PC-3 (cell line): ENCODE measurements around the gene DUSP5. TPM values are rescaled to one million over a fixed set of nuclear protein-coding genes. Genes with fewer than 3 reads are reported as not detected.

ENCODE experiments used
- ATAC-seq: fragments of 200-7000 bp; cut with Tn5 transposase; 2 replicates; pipeline ENCODE4 v1.9.1; 2020; ENCODE audit warnings: mild to moderate bottlenecking, moderate library complexity
- BruUV-seq: library from RNA; stranded (reverse); fragments of 400-500 nt; replicated peaks from 2 replicates; lab custom pipeline; 2021; lab: Mats Ljungman, UMichigan
- CTCF ChIA-PET: fragments of 300-600 bp; sonication (Branson Sonifier 250); formaldehyde crosslinking; loops from one replicate; lab custom pipeline; 2022; ENCODE audit warnings: antibody characterized with exemption; lab: Charles Lee
- POLR2A ChIA-PET: fragments of 300-600 bp; sonication (Branson Sonifier 250); formaldehyde crosslinking; loops from one replicate; lab custom pipeline; 2022; ENCODE audit warnings: antibody characterized with exemption; ENCODE audit not compliant: unreplicated experiment; lab: Charles Lee
- DNase-seq: peaks from one replicate; pipeline ENCODE4 v3.0.0-alpha.2; 2015
- H2AFZ ChIP-seq: fragments of 300-600 bp; sonication (generic); 2 replicates; pipeline ENCODE4 v1.6.0; 2016; ENCODE audit warnings: antibody characterized with exemption, low read length
- H3F3A ChIP-seq: fragments of 300-600 bp; sonication (generic); one replicate; pipeline ENCODE4 v1.6.0; 2017; ENCODE audit warnings: antibody characterized with exemption, low read length, control low read depth, mild to moderate bottlenecking; ENCODE audit not compliant: unreplicated experiment
- H3K27ac ChIP-seq: fragments of 300-600 bp; sonication (generic); 2 replicates; pipeline ENCODE4 v1.5.1; 2016; ENCODE audit warnings: mild to moderate bottlenecking, low read length
- H3K27me3 ChIP-seq: fragments of 300-600 bp; sonication (generic); 2 replicates; pipeline ENCODE4 v1.6.1; 2016; ENCODE audit warnings: low read length, mixed read lengths
- H3K36me3 ChIP-seq: fragments of 300-600 bp; sonication (generic); 2 replicates; pipeline ENCODE4 v1.6.1; 2016; ENCODE audit warnings: low read depth, mixed run types, low read length, mixed read lengths
- H3K4me1 ChIP-seq: fragments of 300-600 bp; sonication (generic); 2 replicates; pipeline ENCODE4 v1.5.1; 2016; ENCODE audit warnings: low read length; ENCODE audit not compliant: insufficient read depth
- H3K4me2 ChIP-seq: fragments of 300-600 bp; sonication (generic); 2 replicates; pipeline ENCODE4 v1.6.0; 2016; ENCODE audit warnings: low read length
- H3K4me3 ChIP-seq: fragments of 300-600 bp; sonication (generic); 2 replicates; pipeline ENCODE4 v1.5.1; 2016; ENCODE audit warnings: mild to moderate bottlenecking, low read length, mixed read lengths
- H3K79me2 ChIP-seq: fragments of 300-600 bp; sonication (generic); 2 replicates; pipeline ENCODE4 v1.6.1; 2017; ENCODE audit warnings: low read length, mixed read lengths
- H3K9ac ChIP-seq: fragments of 300-600 bp; sonication (generic); 2 replicates; pipeline ENCODE4 v1.6.0; 2016; ENCODE audit warnings: mild to moderate bottlenecking, low read length
- H3K9me2 ChIP-seq: fragments of 300-600 bp; sonication (generic); replicated peaks from 2 replicates; pipeline ENCODE4 v1.6.1; 2016; ENCODE audit warnings: mixed run types, low read length, mixed read lengths
- H3K9me3 ChIP-seq: fragments of 300-600 bp; sonication (generic); 2 replicates; pipeline ENCODE4 v1.6.1; 2016; ENCODE audit warnings: low read length, mixed read lengths
- H4K20me1 ChIP-seq: fragments of 300-600 bp; sonication (generic); 2 replicates; pipeline ENCODE4 v1.6.1; 2016; ENCODE audit warnings: low read length, mixed read lengths
- CTCF ChIP-seq: fragments of 300-600 bp; sonication (generic); conservative IDR thresholded peaks from 2 replicates; pipeline ENCODE4 v1.5.1; 2017; ENCODE audit warnings: antibody characterized with exemption, low read depth, mild to moderate bottlenecking, low read length
- EZH2 ChIP-seq: fragments of 300-600 bp; sonication (generic); IDR thresholded peaks from one replicate; pipeline ENCODE4 v1.6.1; 2017; ENCODE audit warnings: antibody characterized with exemption, mild to moderate bottlenecking, low read length; ENCODE audit not compliant: unreplicated experiment
- EZH2phosphoT487 ChIP-seq: fragments of 300-600 bp; sonication (generic); IDR thresholded peaks from 2 replicates; pipeline ENCODE4 v1.6.1; 2018; ENCODE audit warnings: mild to moderate bottlenecking, antibody characterized with exemption, low read length, borderline replicate concordance
- intact Hi-C: fragments of 100-400 bp; cut with micrococcal nuclease; formaldehyde crosslinking; loops from 2 replicates; pipeline ENCODE4 v1.9.0; 2023
- total RNA-seq: library from RNA; depleted of rRNA; stranded (reverse); fragments of >200 nt; gene quantifications from 2 replicates; pipeline ENCODE4 v1.2.3, GENCODE V29; 2014

DUSP5 gene
- total RNA-seq, 1 experiment from 2014 or later, result 206 TPM

DNA sequence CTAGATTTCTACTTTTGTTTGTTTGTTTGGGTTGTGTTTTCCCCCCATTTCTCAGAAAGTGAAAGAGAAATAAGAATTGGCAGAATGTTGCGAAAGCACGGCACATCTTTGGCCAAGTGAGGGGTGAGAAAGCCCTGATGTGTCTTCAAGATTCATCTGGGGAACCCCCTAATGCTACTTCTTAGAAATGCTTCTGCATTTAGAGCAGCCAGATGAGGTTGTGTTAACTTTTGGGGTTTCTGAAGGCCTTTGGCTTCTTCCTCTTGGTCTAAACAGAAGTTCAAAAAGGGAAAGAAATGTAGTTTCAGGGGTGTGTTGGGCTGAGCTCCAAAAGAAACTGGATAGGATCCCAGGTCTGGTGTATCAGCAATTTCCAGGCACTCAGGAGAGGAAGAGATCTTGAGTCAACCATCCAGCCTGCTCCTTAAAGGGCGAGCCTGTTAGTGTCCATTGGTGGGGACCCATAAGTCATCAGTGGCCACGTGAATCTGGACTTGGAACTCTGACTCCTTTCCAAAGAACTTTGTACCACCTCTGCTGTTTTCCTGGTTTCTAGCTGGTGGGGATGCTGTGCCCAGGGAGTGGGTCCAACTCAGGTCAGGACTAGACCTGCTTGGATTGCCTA lies 6.5 kb downstream of the DUSP5 start:
- H3K27me3 ChIP-seq, result no peaks in the 10 kb centered on the region
- H3K4me2 ChIP-seq, result peak overlapping the region; percentile 87; the same call in 1 of the 2 replicates
- H3K36me3 ChIP-seq, result peaks cover 98% of the 10 kb centered on the region
- ChIA-PET CTCF (no interaction called here), POLR2A (interaction anchor here (0.6 to 1.3 kb wide), 3 partner anchors 13 to 105 kb away, joined by 3 read pairs; no protein-coding TSS in a partner anchor)
- no peaks in the 10 kb centered on the region for H3K9me2 ChIP-seq
- H3F3A ChIP-seq, result no peaks in the 10 kb centered on the region
- H3K4me3 ChIP-seq, result no peak overlapping the region
- ATAC-seq, result no peak
- H4K20me1 ChIP-seq, result peaks cover 100% of the 10 kb centered on the region
- no peak overlapping the region for H3K9ac ChIP-seq
- H3K27ac ChIP-seq, result no peak overlapping the region
- peaks cover 100% of the 10 kb centered on the region for H3K79me2 ChIP-seq
- no peaks in the 10 kb centered on the region for H3K9me3 ChIP-seq
- BruUV-seq, result no TSS peak
- DNase-seq, result no peak
- peaks cover 36% of the 10 kb centered on the region for H3K4me1 ChIP-seq
- intact Hi-C loops, result no loop called here
- H2AFZ ChIP-seq, result no peak overlapping the region
- TF ChIP-seq EZH2, result no peak

DNA sequence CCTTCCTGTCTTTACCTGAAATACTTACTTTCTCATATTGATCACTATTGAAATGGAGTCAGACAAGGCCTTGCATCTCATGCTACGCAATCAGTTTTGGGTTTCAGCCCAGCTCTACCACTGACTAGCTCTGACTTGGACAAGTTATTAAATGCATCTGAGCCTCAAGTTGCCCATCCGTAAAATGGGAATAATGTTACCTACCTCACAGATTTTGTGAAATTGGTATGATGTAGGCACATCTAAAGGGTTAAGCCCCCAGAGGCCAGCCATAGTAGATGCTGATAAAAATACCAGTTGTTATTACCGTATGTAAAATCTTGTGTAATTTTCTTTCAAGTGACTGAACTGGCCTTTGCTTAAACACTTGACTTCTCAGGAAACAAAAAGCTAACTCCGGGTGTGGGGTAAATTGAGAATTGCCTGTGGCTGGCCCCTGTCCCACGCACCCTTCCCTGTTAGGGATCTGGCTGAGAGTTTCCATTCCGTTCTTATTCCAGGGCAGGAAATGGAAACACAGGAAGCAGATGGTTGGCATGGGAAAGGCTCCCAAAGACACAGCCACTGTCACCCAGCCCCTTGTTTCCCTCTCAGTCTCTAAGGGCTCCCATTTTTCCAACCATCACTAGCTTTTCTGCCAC lies 7.5 kb downstream of the DUSP5 start:
- Histone ChIP-seq H4K20me1 (peaks cover 100% of the 10 kb centered on the region), H3K79me2 (peaks cover 94% of the 10 kb centered on the region), H2AFZ (no peak overlapping the region), H3K4me1 (peaks cover 36% of the 10 kb centered on the region), H3K9me3 (no peaks in the 10 kb centered on the region), H3K27me3 (no peaks in the 10 kb centered on the region), H3K9me2 (no peaks in the 10 kb centered on the region), H3K36me3 (peaks cover 98% of the 10 kb centered on the region), H3K4me2 (no peak overlapping the region), H3K27ac (no peak overlapping the region), H3K9ac (no peak overlapping the region), H3K4me3 (no peak overlapping the region), H3F3A (no peaks in the 10 kb centered on the region)
- BruUV-seq, result no TSS peak
- no peak for ATAC-seq
- intact Hi-C loops, result no loop called here
- POLR2A ChIA-PET, result no interaction called here
- DNase-seq, result no peak
- CTCF ChIA-PET, result no interaction called here
- no peak for TF ChIP-seq CTCF
- TF ChIP-seq EZH2phosphoT487, result no peak
- no peak for TF ChIP-seq EZH2

- intact Hi-C loops, result no loop called here
- ChIA-PET CTCF (no interaction called here), POLR2A (interaction anchor here (0.6 to 0.7 kb wide), 2 partner anchors 92 to 151 kb away, joined by 3 to 7 read pairs; no protein-coding TSS in a partner anchor)
- no peaks in the 10 kb centered on the region for H3K9me3 ChIP-seq
- peaks cover 36% of the 10 kb centered on the region for H3K4me1 ChIP-seq
- H3K4me3 ChIP-seq, result no peak overlapping the region
- peaks cover 100% of the 10 kb centered on the region for H4K20me1 ChIP-seq
- no peak overlapping the region for H3K9ac ChIP-seq
- no peak overlapping the region for H3K27ac ChIP-seq
- TF ChIP-seq EZH2phosphoT487 (no peak), EZH2 (no peak), CTCF (no peak)
- H3K36me3 ChIP-seq, result peaks cover 100% of the 10 kb centered on the region
- BruUV-seq, result no TSS peak
- no peak overlapping the region for H3K4me2 ChIP-seq
- ATAC-seq (no peak), DNase-seq (no peak)
- H3K27me3 ChIP-seq, result no peaks in the 10 kb centered on the region
- no peaks in the 10 kb centered on the region for H3F3A ChIP-seq
- no peak overlapping the region for H2AFZ ChIP-seq
- H3K79me2 ChIP-seq, result peaks cover 87% of the 10 kb centered on the region
- no peaks in the 10 kb centered on the region for H3K9me2 ChIP-seq
Observed at GRCh38 chr10:110506448-110506847, 8.7 kb downstream of the DUSP5 start.
